ENCODE measurements around the gene CEP97. TPM values are rescaled to one million over a fixed set of nuclear protein-coding genes. Genes with fewer than 3 reads are reported as not detected.
A peak's percentile ranks its signal among the peaks of the same experiment; 100 is the strongest.
"Not testable (repeated sequence)": the region's sequence is repeated elsewhere in the genome, so short reads cannot be mapped to it uniquely, and the experiment has no call there.

The CEP97 gene
- total and polyA plus RNA-seq, 4 donors, result 1.9 to 21.0 (median 6.6) TPM

GRCh38 chr3:101676765-101677435, 47.5 kb upstream of the CEP97 start, which contains the start of gene ZBTB11:
Gene ZBTB11, minus strand, starts transcription at chr3:101677132. Its CDS starts 218 bp downstream, at chr3:101676914.
- peak within 1 kb of the TSS; percentile 88 to 89 for H3K9ac ChIP-seq (ENCODE audit: insufficient read depth in 1 of 2, low read length in 2 of 2)
- DNase-seq, result peak; percentile 100
- peaks cover 10 to 29% (median 17%) of the 10 kb centered on the region in 4 donors for H3K36me3 ChIP-seq (ENCODE audit: control insufficient read depth in 4 of 4, insufficient read depth in 4 of 4, low read length in 4 of 4)
- 0% methylated on average over 57 of the region's 57 CpGs for WGBS, 2 donors
- no peaks in the 10 kb centered on the region for H3K27me3 ChIP-seq (ENCODE audit: control insufficient read depth in 3 of 3, insufficient read depth in 3 of 3, low read length in 2 of 3)
- H3K27ac ChIP-seq (ENCODE audit: low read depth in 1 of 2, low read length in 1 of 2), result peak within 1 kb of the TSS; percentile 94 to 99
- ATAC-seq (ENCODE audit: insufficient read depth, low FRiP score), result peak; percentile 83
- H3K4me1 ChIP-seq (ENCODE audit: control insufficient read depth in 5 of 5, insufficient read depth in 5 of 5, low read length in 5 of 5), result peaks cover 0 to 19% (median 6%) of the 10 kb centered on the region in 5 donors
- TF ChIP-seq CTCF (IDR thresholded peaks at IDR 0.05; ENCODE audit: control extremely low read depth, extremely low read depth), result peak; percentile 27
- H3K9me3 ChIP-seq (ENCODE audit: control insufficient read depth in 4 of 4, insufficient read depth in 3 of 4, low read length in 3 of 4), result no peaks in the 10 kb centered on the region
- peak within 1 kb of the TSS; percentile 94 for H3K4me3 ChIP-seq

GRCh38 chr3:101677436-101678286, 46.8 kb upstream of the CEP97 start:
- DNase-seq, result no peak
- peak overlapping the region in 1 of 2 donors; percentile 76 for H3K27ac ChIP-seq (ENCODE audit: low read depth in 1 of 2, low read length in 1 of 2)
- no peak for TF ChIP-seq CTCF (IDR thresholded peaks at IDR 0.05; ENCODE audit: control extremely low read depth, extremely low read depth)
- 58 to 64% methylated on average over 29 of the region's 29 CpGs for WGBS, 2 donors
- no peak for ATAC-seq (ENCODE audit: insufficient read depth, low FRiP score)
- peaks cover 0 to 19% (median 6%) of the 10 kb centered on the region in 5 donors for H3K4me1 ChIP-seq (ENCODE audit: control insufficient read depth in 5 of 5, insufficient read depth in 5 of 5, low read length in 5 of 5)
- H3K9me3 ChIP-seq (ENCODE audit: control insufficient read depth in 4 of 4, insufficient read depth in 3 of 4, low read length in 3 of 4), result no peaks in the 10 kb centered on the region
- H3K9ac ChIP-seq (ENCODE audit: insufficient read depth in 1 of 2, low read length in 2 of 2), result peak overlapping the region in 1 of 2 donors; percentile 63
- H3K4me3 ChIP-seq, result no peak overlapping the region
- H3K27me3 ChIP-seq (ENCODE audit: control insufficient read depth in 3 of 3, insufficient read depth in 3 of 3, low read length in 2 of 3), result no peaks in the 10 kb centered on the region
- H3K36me3 ChIP-seq (ENCODE audit: control insufficient read depth in 4 of 4, insufficient read depth in 4 of 4, low read length in 4 of 4), result peaks cover 14 to 34% (median 23%) of the 10 kb centered on the region in 4 donors

DNA sequence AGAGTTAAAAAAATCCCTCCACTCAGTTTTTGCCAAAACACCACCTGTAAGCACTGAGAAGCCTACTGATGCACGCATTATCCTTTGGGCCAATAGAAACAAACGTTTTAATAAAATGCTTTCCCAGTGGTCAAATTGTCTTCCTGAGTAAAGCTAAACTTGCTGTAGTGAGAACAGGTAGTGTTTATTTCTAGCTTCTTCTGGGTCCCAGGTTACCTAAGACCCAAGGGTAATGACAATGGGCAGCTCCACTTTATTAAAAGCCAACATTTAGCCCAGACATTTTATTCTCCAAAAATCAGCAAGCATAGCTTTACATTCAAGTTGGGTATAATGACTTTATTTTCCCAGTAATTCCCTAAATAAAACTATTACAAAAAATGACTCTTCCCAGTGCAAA, 45.6 kb upstream of the CEP97 start:
- peaks cover 0 to 24% (median 8%) of the 10 kb centered on the region in 5 donors for H3K4me1 ChIP-seq (ENCODE audit: control insufficient read depth in 5 of 5, insufficient read depth in 5 of 5, low read length in 5 of 5)
- ATAC-seq (ENCODE audit: insufficient read depth, low FRiP score); H3K4me3 ChIP-seq; DNase-seq; H3K9me3 ChIP-seq (ENCODE audit: control insufficient read depth in 4 of 4, insufficient read depth in 3 of 4, low read length in 3 of 4); H3K9ac ChIP-seq (ENCODE audit: insufficient read depth in 1 of 2, low read length in 2 of 2); H3K27me3 ChIP-seq (ENCODE audit: control insufficient read depth in 3 of 3, insufficient read depth in 3 of 3, low read length in 2 of 3); H3K27ac ChIP-seq (ENCODE audit: low read depth in 1 of 2, low read length in 1 of 2): not testable (repeated sequence)
- H3K36me3 ChIP-seq (ENCODE audit: control insufficient read depth in 4 of 4, insufficient read depth in 4 of 4, low read length in 4 of 4), result peaks cover 14 to 36% (median 26%) of the 10 kb centered on the region in 4 donors
- WGBS, 2 donors, result 75 to 76% methylated on average over 2 of the region's 2 CpGs

DNA sequence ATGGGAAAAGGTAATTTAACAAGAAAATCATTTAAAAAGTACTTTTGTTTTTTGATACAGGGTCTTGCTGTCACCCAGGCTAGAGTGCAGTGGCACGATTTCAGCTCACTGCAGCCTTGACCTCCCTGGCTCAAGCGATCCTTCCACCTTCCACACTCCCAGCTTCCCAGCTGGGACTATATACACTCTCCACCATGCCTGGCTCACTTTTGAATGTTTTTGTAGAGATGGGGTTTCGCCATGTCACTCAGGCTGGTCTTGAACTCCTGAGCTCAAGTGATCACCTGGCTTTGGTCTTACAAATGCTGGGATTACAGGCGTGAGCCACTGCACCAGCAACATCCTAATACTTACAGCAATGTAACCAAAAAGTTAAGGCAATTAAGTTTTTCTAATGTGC, 43.9 kb upstream of the CEP97 start:
- WGBS, 2 donors, result 95 to 98% methylated on average over 4 of the region's 4 CpGs
- H3K4me1 ChIP-seq (ENCODE audit: control insufficient read depth in 5 of 5, insufficient read depth in 5 of 5, low read length in 5 of 5), result peaks cover 8 to 34% (median 11%) of the 10 kb centered on the region in 5 donors
- no peak overlapping the region for H3K27ac ChIP-seq (ENCODE audit: low read depth in 1 of 2, low read length in 1 of 2)
- no peaks in the 10 kb centered on the region for H3K9me3 ChIP-seq (ENCODE audit: control insufficient read depth in 4 of 4, insufficient read depth in 3 of 4, low read length in 3 of 4)
- DNase-seq (no peak), ATAC-seq (ENCODE audit: insufficient read depth, low FRiP score) (no peak)
- no peak overlapping the region for H3K4me3 ChIP-seq
- H3K9ac ChIP-seq (ENCODE audit: insufficient read depth in 1 of 2, low read length in 2 of 2), result no peak overlapping the region
- H3K36me3 ChIP-seq (ENCODE audit: control insufficient read depth in 4 of 4, insufficient read depth in 4 of 4, low read length in 4 of 4), result peaks cover 14 to 48% (median 35%) of the 10 kb centered on the region in 4 donors
- no peak for TF ChIP-seq CTCF (IDR thresholded peaks at IDR 0.05; ENCODE audit: control extremely low read depth, extremely low read depth)
- H3K27me3 ChIP-seq (ENCODE audit: control insufficient read depth in 3 of 3, insufficient read depth in 3 of 3, low read length in 2 of 3), result no peaks in the 10 kb centered on the region
